Right lobe of liver (tissue), 6 donors: ENCODE measurements around the gene MAML2. TPM values are rescaled to one million over a fixed set of nuclear protein-coding genes. Genes with fewer than 3 reads are reported as not detected.

Experiments used
- ATAC-seq, 4 donors: fragments of 200-7000 bp; cut with Tn5 transposase; one replicate each; pipeline ENCODE4 v1.9.1; 2020; ENCODE audit warnings: mild to moderate bottlenecking in 4 of 4, moderate library complexity in 4 of 4
- DNase-seq, 3 donors: peaks; one replicate each; pipeline ENCODE4 v3.0.0-alpha.2; 2020
- H3K27ac ChIP-seq, 3 donors: fragments of 200-600 bp; one replicate each; pipeline ENCODE4 v1.8.0; 2022
- H3K27me3 ChIP-seq, 2 donors: fragments of 200-600 bp; one replicate each; pipeline ENCODE4 v1.8.0; 2022
- H3K36me3 ChIP-seq, 4 donors: fragments of 200-600 bp; sonication (generic) in 1 of 4; one replicate each; pipeline versions ENCODE4 v1.5.1 to v1.8.0; 2017 to 2022; ENCODE audit warnings: control low read depth in 1 of 4
- H3K4me1 ChIP-seq, 4 donors: fragments of 200-600 bp; sonication (generic) in 1 of 4; one replicate each; pipeline versions ENCODE4 v1.5.1 to v1.8.0; 2017 to 2022; ENCODE audit warnings: control low read depth in 1 of 4
- H3K4me3 ChIP-seq, 3 donors: fragments of 200-600 bp; one replicate each; pipeline ENCODE4 v1.8.0; 2022
- H3K9me3 ChIP-seq, 4 donors: fragments of 200-600 bp; sonication (generic) in 1 of 4; one replicate each; pipeline versions ENCODE4 v1.5.1 to v1.8.0; 2017 to 2022; ENCODE audit warnings: control low read depth in 1 of 4
- CTCF ChIP-seq, 4 donors: fragments of 200-600 bp in 3 of 4; fragments of 450-650 bp in 1 of 4; IDR thresholded peaks; one replicate each; pipeline versions ENCODE4 v1.5.1 to v1.8.0; 2016 to 2022; ENCODE audit warnings: antibody characterized with exemption in 4 of 4, mild to moderate bottlenecking in 2 of 4
- POLR2A ChIP-seq: fragments of 450-650 bp; IDR thresholded peaks from one replicate; pipeline ENCODE4 v1.6.1; 2017; ENCODE audit warnings: antibody characterized with exemption, mild to moderate bottlenecking
- WGBS: methylation state at CpG from one replicate; pipeline ENCODE4 v1.1.6; 2018; ENCODE audit warnings: low coverage, low lambda C conversion rate; ENCODE audit not compliant: insufficient coverage; ENCODE audit errors: missing lambda C conversion rate; 5-methylcytosine and 5-hydroxymethylcytosine counted together
- intact Hi-C, 2 donors: fragments of 100-400 bp; cut with DNase I; formaldehyde crosslinking; loops; one replicate each; pipeline versions ENCODE4 v1.11.2 to v1.14.1; 2022
- total RNA-seq, 6 experiments: library from RNA; depleted of rRNA in 2 of 6; stranded (reverse); fragments of >200 nt in 2 of 6; fragmentation: NEBNext Ultra II Directional in 3 of 6; extraction: Animal tissue kit (Norgen Biotek cat#: 25700) in 3 of 6; gene quantifications; one replicate each; pipeline versions ENCODE4 v1.1.0 to v1.2.4, GENCODE V29; 2016 to 2023
- donor health status: DM: no; HTN: yes; CAD: no.
- donor health status: DM: no; HTN: no; CAD: no.
- donor health status: DM: no; HTN: no; CAD: no.
- donor health status: DM: no; HTN: yes; CAD: no.
- donor health status: DM: no; HTN: yes; CAD: no.

Gene MAML2
- total RNA-seq, 6 experiments from 2014 or later: 0.92 to 2.3 (median 1.9) TPM

- no peaks in the 10 kb centered on the region for H3K36me3 ChIP-seq
- H3K27me3 ChIP-seq: no peaks in the 10 kb centered on the region
- H3K9me3 ChIP-seq: no peaks in the 10 kb centered on the region
- H3K27ac ChIP-seq: peak overlapping the region in 2 of 3 donors; percentile 3 to 4
- 17% methylated on average over 7 of the region's 8 CpGs for WGBS
- DNase-seq: no peak
- TF ChIP-seq CTCF (IDR thresholded peaks at IDR 0.05) (no peak), POLR2A (no peak)
- peaks cover 0 to 10% (median 3%) of the 10 kb centered on the region in 4 donors for H3K4me1 ChIP-seq
- intact Hi-C loops: no loop called here
- no peak overlapping the region for H3K4me3 ChIP-seq
- peak; percentile 76 to 92 (median 82) for ATAC-seq
Observed at GRCh38 chr11:96332126-96332771, 10.7 kb downstream of the MAML2 start.

- Histone ChIP-seq H3K9me3 (no peaks in the 10 kb centered on the region), H3K36me3 (no peaks in the 10 kb centered on the region), H3K27me3 (no peaks in the 10 kb centered on the region), H3K27ac (no peak overlapping the region), H3K4me3 (no peak overlapping the region), H3K4me1 (peaks cover 0 to 10% (median 3%) of the 10 kb centered on the region in 4 donors)
- DNase-seq (peak in 1 of 3 donors; percentile 29), ATAC-seq (peak; percentile 41 to 54 (median 42))
- WGBS: 74% methylated on average over 7 of the region's 7 CpGs
- intact Hi-C loops: no loop called here
- TF ChIP-seq CTCF (IDR thresholded peaks at IDR 0.05) (no peak), POLR2A (no peak)
Observed at GRCh38 chr11:96331699-96332116, 11.3 kb downstream of the MAML2 start.

- ATAC-seq (no peak), DNase-seq (no peak)
- H3K9me3 ChIP-seq: no peaks in the 10 kb centered on the region
- no peak overlapping the region for H3K4me3 ChIP-seq
- intact Hi-C loops: no loop called here
- WGBS: 57% methylated on average over 2 of the region's 4 CpGs
- H3K27me3 ChIP-seq: no peaks in the 10 kb centered on the region
- H3K27ac ChIP-seq: no peak overlapping the region
- no peak for TF ChIP-seq POLR2A
- no peak for TF ChIP-seq CTCF (IDR thresholded peaks at IDR 0.05)
- H3K4me1 ChIP-seq: peaks cover 0 to 10% (median 3%) of the 10 kb centered on the region in 4 donors
- H3K36me3 ChIP-seq: no peaks in the 10 kb centered on the region
Observed at GRCh38 chr11:96330511-96330859, 12.5 kb downstream of the MAML2 start.

- ATAC-seq (no peak), DNase-seq (no peak)
- Histone ChIP-seq H3K27ac (no peak overlapping the region), H3K4me3 (no peak overlapping the region), H3K9me3 (no peaks in the 10 kb centered on the region), H3K36me3 (no peaks in the 10 kb centered on the region), H3K27me3 (no peaks in the 10 kb centered on the region), H3K4me1 (peaks cover 0 to 10% (median 3%) of the 10 kb centered on the region in 4 donors)
- TF ChIP-seq CTCF (IDR thresholded peaks at IDR 0.05) (no peak), POLR2A (no peak)
- intact Hi-C loops: no loop called here
- WGBS: 70% methylated on average over 3 of the region's 3 CpGs
Observed at GRCh38 chr11:96329855-96330510, 13.0 kb downstream of the MAML2 start.
